ENCODE data around the gene EPHA2.

DNA sequence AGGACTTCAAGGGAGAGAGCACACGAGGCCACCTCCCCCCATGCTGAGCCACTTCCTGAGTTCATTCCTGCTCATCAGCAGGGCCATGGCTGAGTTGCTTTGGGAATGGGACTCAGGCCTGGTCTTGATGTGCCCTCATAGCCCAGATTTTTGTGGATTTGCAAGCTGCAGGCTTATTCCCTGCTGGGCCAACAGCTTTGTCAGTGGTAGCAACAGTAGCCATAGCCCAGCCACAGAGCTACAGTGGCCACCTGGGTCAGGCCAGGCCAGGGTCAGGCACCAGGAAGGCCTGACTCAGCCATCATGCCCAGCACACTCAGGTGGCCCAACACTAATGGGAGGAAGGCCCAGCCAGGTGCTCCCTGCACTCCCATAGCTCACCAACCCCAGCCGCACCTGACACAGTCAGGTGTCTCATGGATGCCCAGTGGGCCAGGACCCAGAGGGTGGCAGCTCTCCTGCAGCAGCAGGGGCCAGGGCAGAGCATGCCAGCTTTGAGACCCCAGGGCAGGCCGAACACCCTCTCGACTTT is 33.5 kb downstream of the EPHA2 start:
- TF ChIP-seq, protein P1, sequence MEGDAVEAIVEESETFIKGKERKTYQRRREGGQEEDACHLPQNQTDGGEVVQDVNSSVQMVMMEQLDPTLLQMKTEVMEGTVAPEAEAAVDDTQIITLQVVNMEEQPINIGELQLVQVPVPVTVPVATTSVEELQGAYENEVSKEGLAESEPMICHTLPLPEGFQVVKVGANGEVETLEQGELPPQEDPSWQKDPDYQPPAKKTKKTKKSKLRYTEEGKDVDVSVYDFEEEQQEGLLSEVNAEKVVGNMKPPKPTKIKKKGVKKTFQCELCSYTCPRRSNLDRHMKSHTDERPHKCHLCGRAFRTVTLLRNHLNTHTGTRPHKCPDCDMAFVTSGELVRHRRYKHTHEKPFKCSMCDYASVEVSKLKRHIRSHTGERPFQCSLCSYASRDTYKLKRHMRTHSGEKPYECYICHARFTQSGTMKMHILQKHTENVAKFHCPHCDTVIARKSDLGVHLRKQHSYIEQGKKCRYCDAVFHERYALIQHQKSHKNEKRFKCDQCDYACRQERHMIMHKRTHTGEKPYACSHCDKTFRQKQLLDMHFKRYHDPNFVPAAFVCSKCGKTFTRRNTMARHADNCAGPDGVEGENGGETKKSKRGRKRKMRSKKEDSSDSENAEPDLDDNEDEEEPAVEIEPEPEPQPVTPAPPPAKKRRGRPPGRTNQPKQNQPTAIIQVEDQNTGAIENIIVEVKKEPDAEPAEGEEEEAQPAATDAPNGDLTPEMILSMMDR (IDR thresholded peaks at IDR 0.05): no peak
- no peak for TF ChIP-seq EP300 (IDR thresholded peaks at IDR 0.05)

Data from tibial nerve (tissue), 4 donors.